GM19438 (cell line): ENCODE data around the gene ADARB2.

Source experiments
- ATAC-seq: cut with Tn5 transposase; IDR thresholded peaks from one replicate; pipeline ENCODE4 v1.9.1; 2021; ENCODE audit warnings: low read depth; ENCODE audit not compliant: unreplicated experiment

The ADARB2 gene

GRCh38 chr10:1287487-1287886, 449.8 kb downstream of the ADARB2 start:
- ATAC-seq = no peak

GRCh38 chr10:1284076-1284475, 453.2 kb downstream of the ADARB2 start:
- no peak for ATAC-seq

GRCh38 chr10:1281405-1281782, 455.9 kb downstream of the ADARB2 start:
- ATAC-seq = no peak

GRCh38 chr10:1280466-1281404, 456.6 kb downstream of the ADARB2 start:
- ATAC-seq = no peak

GRCh38 chr10:1278306-1278705, 459.0 kb downstream of the ADARB2 start:
- no peak for ATAC-seq

GRCh38 chr10:1274701-1275544, 462.4 kb downstream of the ADARB2 start:
- ATAC-seq = no peak

- no peak for ATAC-seq
Observed at GRCh38 chr10:1274111-1274661, 463.1 kb downstream of the ADARB2 start.

- no peak for ATAC-seq
Observed at GRCh38 chr10:1273372-1274105, 463.8 kb downstream of the ADARB2 start.

- ATAC-seq = no peak
Observed at GRCh38 chr10:1272777-1273161, 464.6 kb downstream of the ADARB2 start.

GRCh38 chr10:1272079-1272776, 465.1 kb downstream of the ADARB2 start:
- no peak for ATAC-seq

GRCh38 chr10:1270906-1271305, 466.4 kb downstream of the ADARB2 start:
- no peak for ATAC-seq

GRCh38 chr10:1270490-1270889, 466.8 kb downstream of the ADARB2 start:
- ATAC-seq = no peak

- ATAC-seq = no peak
Observed at GRCh38 chr10:1268831-1269230, 468.5 kb downstream of the ADARB2 start.

- no peak for ATAC-seq
Observed at GRCh38 chr10:1267568-1267967, 469.8 kb downstream of the ADARB2 start.

- ATAC-seq = no peak
Observed at GRCh38 chr10:1267148-1267547, 470.2 kb downstream of the ADARB2 start.

GRCh38 chr10:1266033-1266802, 471.1 kb downstream of the ADARB2 start:
- no peak for ATAC-seq

- ATAC-seq = no peak
Observed at GRCh38 chr10:1264001-1264400, 473.3 kb downstream of the ADARB2 start.

- ATAC-seq = no peak
Observed at GRCh38 chr10:1257274-1257673, 480.1 kb downstream of the ADARB2 start.

- ATAC-seq = no peak
Observed at GRCh38 chr10:1256432-1256725, 480.9 kb downstream of the ADARB2 start.
